Dermis microvascular lymphatic vessel endothelial cell (primary cell): ENCODE results near the gene C12orf75. TPM values are rescaled to one million over a fixed set of nuclear protein-coding genes. Genes with fewer than 3 reads are reported as not detected.
"Not testable (repeated sequence)": the region's sequence is repeated elsewhere in the genome, so short reads cannot be mapped to it uniquely, and the experiment has no call there.

Experiments used
- DNase-seq, 2 donors: peaks; one replicate each; pipeline versions ENCODE4 v3.0.0 to v3.0.0-alpha.2; 2010; ENCODE audit warnings: low read depth in 2 of 2
- total RNA-seq: library from RNA; depleted of rRNA; stranded (reverse); fragments of >200 nt; gene quantifications from 2 replicates; pipeline ENCODE4 v1.2.1, GENCODE V29; 2014

C12orf75 gene
- total RNA-seq, 1 donor from 2014 or later, result 15.4 TPM

- no peak for DNase-seq
Observed at GRCh38 chr12:105334582-105334981, 4.1 kb downstream of the C12orf75 start.

GRCh38 chr12:105335856-105336255 is 5.4 kb downstream of the C12orf75 start:
- DNase-seq, result no peak

- DNase-seq, result no peak
Observed at GRCh38 chr12:105336411-105336810, 5.9 kb downstream of the C12orf75 start.

- no peak for DNase-seq
Observed at GRCh38 chr12:105337391-105337790, 6.9 kb downstream of the C12orf75 start.

- no peak for DNase-seq
Observed at GRCh38 chr12:105338966-105339365, 8.5 kb downstream of the C12orf75 start.

- DNase-seq, result no peak
Observed at GRCh38 chr12:105341010-105341409, 10.5 kb downstream of the C12orf75 start.

- DNase-seq, result not testable (repeated sequence)
Observed at GRCh38 chr12:105341620-105342019, 11.1 kb downstream of the C12orf75 start.

GRCh38 chr12:105342464-105342863 is 12.0 kb downstream of the C12orf75 start:
- no peak for DNase-seq

- DNase-seq, result no peak
Observed at GRCh38 chr12:105343836-105344235, 13.3 kb downstream of the C12orf75 start.

GRCh38 chr12:105347499-105347898 is 17.0 kb downstream of the C12orf75 start:
- DNase-seq, result no peak

GRCh38 chr12:105348142-105348541 is 17.7 kb downstream of the C12orf75 start:
- no peak for DNase-seq

- DNase-seq, result no peak
Observed at GRCh38 chr12:105348561-105348960, 18.1 kb downstream of the C12orf75 start.

- DNase-seq, result no peak
Observed at GRCh38 chr12:105349138-105349537, 18.6 kb downstream of the C12orf75 start.

GRCh38 chr12:105351523-105351922 is 21.0 kb downstream of the C12orf75 start:
- DNase-seq, result no peak

- no peak for DNase-seq
Observed at GRCh38 chr12:105352052-105352451, 21.6 kb downstream of the C12orf75 start.

GRCh38 chr12:105352940-105353635 is 22.6 kb downstream of the C12orf75 start:
- peak; percentile 86 to 93 for DNase-seq

GRCh38 chr12:105355752-105356151 is 25.3 kb downstream of the C12orf75 start:
- no peak for DNase-seq

- no peak for DNase-seq
Observed at GRCh38 chr12:105357162-105357691, 26.7 kb downstream of the C12orf75 start.

GRCh38 chr12:105358789-105359188 is 28.3 kb downstream of the C12orf75 start:
- no peak for DNase-seq

- no peak for DNase-seq
Observed at GRCh38 chr12:105359856-105360255, 29.4 kb downstream of the C12orf75 start.

GRCh38 chr12:105363890-105364289 is 33.4 kb downstream of the C12orf75 start:
- DNase-seq, result no peak

GRCh38 chr12:105365231-105365630 is 34.7 kb downstream of the C12orf75 start:
- DNase-seq, result no peak

- DNase-seq, result no peak
Observed at GRCh38 chr12:105368047-105368646, 37.7 kb downstream of the C12orf75 start.
